ENCODE results near the gene BARD1. TPM values are rescaled to one million over a fixed set of nuclear protein-coding genes. Genes with fewer than 3 reads are reported as not detected.
A peak's percentile ranks its signal among the peaks of the same experiment; 100 is the strongest.

The BARD1 gene
- total and polyA plus RNA-seq, 2 of the 13 experiments (the other 11 are each of a cell fraction or from before 2014, with no cell fraction given): 5.3 to 30.4 TPM

DNA sequence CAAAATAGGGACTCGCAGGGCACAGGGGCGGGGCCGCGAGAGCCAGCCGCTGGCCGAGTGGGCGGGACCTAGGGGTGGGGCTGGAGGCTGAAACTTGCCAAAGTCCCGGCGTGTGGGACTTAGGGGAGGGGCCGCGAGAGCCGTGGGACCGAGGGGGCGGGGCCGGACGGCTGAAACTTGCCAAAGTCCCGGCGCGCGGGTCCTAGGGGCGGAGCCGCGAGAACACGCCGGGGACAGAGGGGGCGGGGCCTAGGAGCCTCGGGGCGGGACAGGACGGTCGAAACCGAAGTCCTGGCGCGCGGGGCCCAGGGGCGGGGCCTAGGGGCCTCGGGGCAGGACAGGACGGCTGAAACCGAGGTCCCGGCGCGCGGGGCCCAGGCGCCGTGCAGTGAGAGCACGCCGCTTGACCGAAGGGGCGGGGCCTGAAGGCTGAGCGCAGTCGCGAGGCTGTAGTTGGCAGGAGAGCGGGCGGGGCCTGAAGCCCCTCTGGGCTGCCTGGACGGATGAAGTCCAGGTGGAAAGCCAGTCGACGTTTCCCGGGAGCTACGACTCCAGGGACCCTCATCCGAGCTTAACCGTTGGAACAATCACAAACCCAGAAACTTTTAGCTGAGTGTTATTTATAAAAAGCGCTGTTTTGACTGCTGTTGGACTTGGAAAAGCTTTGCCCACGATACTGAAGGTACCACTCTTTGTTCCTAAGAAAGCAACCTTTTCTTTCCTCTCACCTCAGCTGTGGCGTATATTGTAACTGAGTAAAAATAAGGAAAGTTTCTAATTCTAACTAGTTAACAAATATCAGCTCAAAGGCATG lies 475 bp upstream of the BARD1 start (continued):
- TF ChIP-seq, protein P1, sequence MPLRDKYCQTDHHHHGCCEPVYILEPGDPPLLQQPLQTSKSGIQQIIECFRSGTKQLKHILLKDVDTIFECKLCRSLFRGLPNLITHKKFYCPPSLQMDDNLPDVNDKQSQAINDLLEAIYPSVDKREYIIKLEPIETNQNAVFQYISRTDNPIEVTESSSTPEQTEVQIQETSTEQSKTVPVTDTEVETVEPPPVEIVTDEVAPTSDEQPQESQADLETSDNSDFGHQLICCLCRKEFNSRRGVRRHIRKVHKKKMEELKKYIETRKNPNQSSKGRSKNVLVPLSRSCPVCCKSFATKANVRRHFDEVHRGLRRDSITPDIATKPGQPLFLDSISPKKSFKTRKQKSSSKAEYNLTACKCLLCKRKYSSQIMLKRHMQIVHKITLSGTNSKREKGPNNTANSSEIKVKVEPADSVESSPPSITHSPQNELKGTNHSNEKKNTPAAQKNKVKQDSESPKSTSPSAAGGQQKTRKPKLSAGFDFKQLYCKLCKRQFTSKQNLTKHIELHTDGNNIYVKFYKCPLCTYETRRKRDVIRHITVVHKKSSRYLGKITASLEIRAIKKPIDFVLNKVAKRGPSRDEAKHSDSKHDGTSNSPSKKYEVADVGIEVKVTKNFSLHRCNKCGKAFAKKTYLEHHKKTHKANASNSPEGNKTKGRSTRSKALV (CRISPR knock-in tag; IDR thresholded peaks at IDR 0.05): peak; percentile 49; the same call in 1 of the 2 replicates
- TF ChIP-seq ZNF570 (CRISPR knock-in tag; IDR thresholded peaks at IDR 0.05; ENCODE audit: borderline replicate concordance) (no peak), ZNF510 (CRISPR knock-in tag; IDR thresholded peaks at IDR 0.05; ENCODE audit: low read depth) (no peak; the same call in 1 of the 2 replicates), NFKBIZ (CRISPR knock-in tag; IDR thresholded peaks at IDR 0.05) (0 out of 2 replicates have a peak, but pooled peaks have one; percentile 52), ZNF577 (CRISPR knock-in tag; IDR thresholded peaks at IDR 0.05; ENCODE audit: borderline replicate concordance, low read depth) (no peak), ZNF607 (CRISPR knock-in tag; IDR thresholded peaks at IDR 0.05; ENCODE audit: borderline replicate concordance) (peak; percentile 58; the same call in 1 of the 2 replicates), TOE1 (CRISPR knock-in tag; IDR thresholded peaks at IDR 0.05) (peak; percentile 87; the same call in 1 of the 2 replicates), CENPT (CRISPR knock-in tag; IDR thresholded peaks at IDR 0.05; ENCODE audit: low read depth) (no peak), TBX2 (CRISPR knock-in tag; IDR thresholded peaks at IDR 0.05; ENCODE audit: borderline replicate concordance) (no peak; the same call in 1 of the 2 replicates), ELF1 (CRISPR knock-in tag; IDR thresholded peaks at IDR 0.05) (no peak), NFKB2 (CRISPR knock-in tag; IDR thresholded peaks at IDR 0.05; ENCODE audit: borderline replicate concordance) (peak; percentile 31; the same call in 1 of the 2 replicates), FOXO1 (CRISPR knock-in tag; IDR thresholded peaks at IDR 0.05) (peak; percentile 62; the same call in 1 of the 2 replicates), PHF5A (CRISPR knock-in tag; IDR thresholded peaks at IDR 0.05; ENCODE audit: low read depth, unreplicated experiment) (peak; percentile 15), HNRNPK (IDR thresholded peaks at IDR 0.05; ENCODE audit: low read depth, low read length, poor library complexity, severe bottlenecking) (peak; percentile 62), SRSF1 (optimal IDR thresholded peaks at IDR 0.05; ENCODE audit: low read depth, low read length) (no peak), RFX3 (CRISPR knock-in tag; IDR thresholded peaks at IDR 0.05) (no peak), SRSF4 (IDR thresholded peaks at IDR 0.05; ENCODE audit: low read depth, low read length, poor library complexity, severe bottlenecking) (no peak), SRY (CRISPR knock-in tag; IDR thresholded peaks at IDR 0.05) (no peak; the same call in 1 of the 2 replicates), CENPX (CRISPR knock-in tag; IDR thresholded peaks at IDR 0.05) (no peak), RBM22 (optimal IDR thresholded peaks at IDR 0.05; ENCODE audit: low read length) (no peak)
- TF ChIP-seq, protein P2, sequence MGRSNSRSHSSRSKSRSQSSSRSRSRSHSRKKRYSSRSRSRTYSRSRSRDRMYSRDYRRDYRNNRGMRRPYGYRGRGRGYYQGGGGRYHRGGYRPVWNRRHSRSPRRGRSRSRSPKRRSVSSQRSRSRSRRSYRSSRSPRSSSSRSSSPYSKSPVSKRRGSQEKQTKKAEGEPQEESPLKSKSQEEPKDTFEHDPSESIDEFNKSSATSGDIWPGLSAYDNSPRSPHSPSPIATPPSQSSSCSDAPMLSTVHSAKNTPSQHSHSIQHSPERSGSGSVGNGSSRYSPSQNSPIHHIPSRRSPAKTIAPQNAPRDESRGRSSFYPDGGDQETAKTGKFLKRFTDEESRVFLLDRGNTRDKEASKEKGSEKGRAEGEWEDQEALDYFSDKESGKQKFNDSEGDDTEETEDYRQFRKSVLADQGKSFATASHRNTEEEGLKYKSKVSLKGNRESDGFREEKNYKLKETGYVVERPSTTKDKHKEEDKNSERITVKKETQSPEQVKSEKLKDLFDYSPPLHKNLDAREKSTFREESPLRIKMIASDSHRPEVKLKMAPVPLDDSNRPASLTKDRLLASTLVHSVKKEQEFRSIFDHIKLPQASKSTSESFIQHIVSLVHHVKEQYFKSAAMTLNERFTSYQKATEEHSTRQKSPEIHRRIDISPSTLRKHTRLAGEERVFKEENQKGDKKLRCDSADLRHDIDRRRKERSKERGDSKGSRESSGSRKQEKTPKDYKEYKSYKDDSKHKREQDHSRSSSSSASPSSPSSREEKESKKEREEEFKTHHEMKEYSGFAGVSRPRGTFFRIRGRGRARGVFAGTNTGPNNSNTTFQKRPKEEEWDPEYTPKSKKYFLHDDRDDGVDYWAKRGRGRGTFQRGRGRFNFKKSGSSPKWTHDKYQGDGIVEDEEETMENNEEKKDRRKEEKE (IDR thresholded peaks at IDR 0.05): no peak
- TF ChIP-seq, protein P3, sequence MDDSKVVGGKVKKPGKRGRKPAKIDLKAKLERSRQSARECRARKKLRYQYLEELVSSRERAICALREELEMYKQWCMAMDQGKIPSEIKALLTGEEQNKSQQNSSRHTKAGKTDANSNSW (CRISPR knock-in tag; IDR thresholded peaks at IDR 0.05; ENCODE audit: borderline replicate concordance): no peak
- TF ChIP-seq, protein P4, sequence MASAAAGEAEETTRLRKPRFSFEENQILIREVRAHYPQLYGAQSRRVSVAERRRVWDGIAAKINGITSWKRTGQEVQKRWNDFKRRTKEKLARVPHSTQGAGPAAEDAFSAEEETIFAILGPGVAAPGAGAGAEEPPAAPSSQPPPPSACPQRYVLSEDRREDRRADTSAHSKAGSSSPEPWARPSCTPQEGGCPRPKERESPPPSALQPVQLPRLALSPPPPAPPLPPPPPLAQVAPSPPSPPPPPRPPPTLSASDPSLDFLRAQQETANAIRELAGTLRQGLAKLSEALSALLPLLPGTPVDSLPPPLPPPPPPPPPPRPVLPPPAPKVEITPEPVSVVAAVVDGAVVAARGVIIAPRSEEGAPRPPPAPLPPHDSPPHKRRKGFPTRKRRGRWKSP (CRISPR knock-in tag; IDR thresholded peaks at IDR 0.05): peak; percentile 77; the same call in 1 of the 2 replicates
